Measurements from ENCODE around the gene PTPN1. TPM values are rescaled to one million over a fixed set of nuclear protein-coding genes. Genes with fewer than 3 reads are reported as not detected.

The PTPN1 gene
- total RNA-seq, 1 donor from 2014 or later, result 101 TPM

GRCh38 chr20:50475681-50476292, 34.4 kb upstream of the PTPN1 start:
- no peak overlapping the region for H3K4me3 ChIP-seq
- H3K9me3 ChIP-seq, result no peaks in the 10 kb centered on the region
- no peak for TF ChIP-seq CTCF (IDR thresholded peaks at IDR 0.05)
- no peaks in the 10 kb centered on the region for H3K27me3 ChIP-seq
- H3K36me3 ChIP-seq, result no peaks in the 10 kb centered on the region
- H3K4me1 ChIP-seq, result peaks cover 13% of the 10 kb centered on the region
- DNase-seq (no peak), ATAC-seq (peak; percentile 46)
- peak overlapping the region; percentile 47 for H3K27ac ChIP-seq
- intact Hi-C loops (cut with DNase I), result loop anchor here (10.0 kb wide), 1 partner anchor 99 kb away; no protein-coding TSS in a partner anchor

- intact Hi-C loops (cut with DNase I), result loop anchor here (10.0 kb wide), 1 partner anchor 97 kb away; no protein-coding TSS in a partner anchor
- H3K36me3 ChIP-seq, result no peaks in the 10 kb centered on the region
- H3K4me3 ChIP-seq, result no peak overlapping the region
- TF ChIP-seq CTCF (IDR thresholded peaks at IDR 0.05), result no peak
- DNase-seq (no peak), ATAC-seq (no peak)
- no peak overlapping the region for H3K27ac ChIP-seq
- H3K9me3 ChIP-seq, result no peaks in the 10 kb centered on the region
- no peaks in the 10 kb centered on the region for H3K27me3 ChIP-seq
- peaks cover 3% of the 10 kb centered on the region for H3K4me1 ChIP-seq
Observed at GRCh38 chr20:50477239-50477872, 32.8 kb upstream of the PTPN1 start.

GRCh38 chr20:50478162-50478990, 31.8 kb upstream of the PTPN1 start:
- DNase-seq (peak; percentile 89), ATAC-seq (peak; percentile 97)
- Histone ChIP-seq H3K27me3 (no peaks in the 10 kb centered on the region), H3K36me3 (no peaks in the 10 kb centered on the region), H3K4me3 (no peak overlapping the region), H3K9me3 (no peaks in the 10 kb centered on the region), H3K27ac (no peak overlapping the region), H3K4me1 (peaks cover 3% of the 10 kb centered on the region)
- peak; percentile 71 for TF ChIP-seq CTCF (IDR thresholded peaks at IDR 0.05)
- intact Hi-C loops (cut with DNase I), result loop anchor here (10.0 kb wide), 1 partner anchor 96 kb away; no protein-coding TSS in a partner anchor

- DNase-seq (no peak), ATAC-seq (no peak)
- Histone ChIP-seq H3K4me3 (no peak overlapping the region), H3K27ac (no peak overlapping the region), H3K9me3 (no peaks in the 10 kb centered on the region), H3K4me1 (peaks cover 6% of the 10 kb centered on the region), H3K36me3 (no peaks in the 10 kb centered on the region), H3K27me3 (no peaks in the 10 kb centered on the region)
- no peak for TF ChIP-seq CTCF (IDR thresholded peaks at IDR 0.05)
- intact Hi-C loops (cut with DNase I), result no loop called here
Observed at GRCh38 chr20:50481741-50482140, 28.4 kb upstream of the PTPN1 start.

- H3K9me3 ChIP-seq, result no peaks in the 10 kb centered on the region
- intact Hi-C loops (cut with DNase I), result no loop called here
- H3K27me3 ChIP-seq, result no peaks in the 10 kb centered on the region
- ATAC-seq (no peak), DNase-seq (no peak)
- H3K27ac ChIP-seq, result no peak overlapping the region
- H3K4me1 ChIP-seq, result peaks cover 6% of the 10 kb centered on the region
- H3K36me3 ChIP-seq, result no peaks in the 10 kb centered on the region
- TF ChIP-seq CTCF (IDR thresholded peaks at IDR 0.05), result no peak
- H3K4me3 ChIP-seq, result no peak overlapping the region
Observed at GRCh38 chr20:50482396-50482981, 27.7 kb upstream of the PTPN1 start.

Measured in upper lobe of right lung (tissue), 1 donor.